DND-41 (cell line): ENCODE measurements around the gene KRTAP4-12.

Experiments used
- ATAC-seq: fragments of 200-7000 bp; cut with Tn5 transposase; 3 replicates; pipeline ENCODE4 v1.9.1; 2021; ENCODE audit warnings: low read depth; ENCODE audit not compliant: insufficient read depth
- DNase-seq: peaks from one replicate; pipeline ENCODE4 v3.0.0-alpha.2; 2020
- H2AFZ ChIP-seq: 2 replicates; pipeline ENCODE4 v1.6.0; 2012; ENCODE audit warnings: low read depth, low read length
- H3K27ac ChIP-seq: 2 replicates; pipeline ENCODE4 v1.5.1; 2012; ENCODE audit warnings: low read length, inconsistent platforms
- H3K27me3 ChIP-seq: fragments of 200-600 bp; sonication (generic); 2 replicates; pipeline ENCODE4 v1.6.0; 2012; ENCODE audit warnings: low read length, mild to moderate bottlenecking, inconsistent platforms; ENCODE audit not compliant: insufficient read depth, poor library complexity
- H3K36me3 ChIP-seq: 2 replicates; pipeline ENCODE4 v1.5.1; 2012; ENCODE audit warnings: low read length, inconsistent platforms; ENCODE audit not compliant: insufficient read depth
- H3K4me1 ChIP-seq: 2 replicates; pipeline ENCODE4 v1.5.1; 2012; ENCODE audit warnings: mild to moderate bottlenecking, low read length; ENCODE audit not compliant: insufficient read depth
- H3K4me2 ChIP-seq: 2 replicates; pipeline ENCODE4 v1.6.0; 2012; ENCODE audit warnings: mild to moderate bottlenecking, moderate library complexity, low read length, inconsistent platforms; ENCODE audit not compliant: insufficient read depth
- H3K4me3 ChIP-seq, 2 experiments: fragments of 200-600 bp in 1 of 2; shearing (Covaris generic) in 1 of 2; 2 replicates each; pipeline ENCODE4 v1.5.1; 2012 to 2016; ENCODE audit warnings: inconsistent platforms in 2 of 2, low read length in 2 of 2, mild to moderate bottlenecking in 2 of 2, low read depth in 1 of 2, moderate library complexity in 1 of 2
- H3K79me2 ChIP-seq: 2 replicates; pipeline ENCODE4 v1.6.0; 2012; ENCODE audit warnings: low read length, inconsistent platforms; ENCODE audit not compliant: insufficient read depth
- H3K9ac ChIP-seq: 2 replicates; pipeline ENCODE4 v1.6.0; 2012; ENCODE audit warnings: low read depth, mild to moderate bottlenecking, inconsistent platforms, low read length, moderate library complexity
- H3K9me3 ChIP-seq: 2 replicates; pipeline ENCODE4 v1.5.1; 2012; ENCODE audit warnings: low read length, moderate library complexity, mild to moderate bottlenecking, inconsistent platforms; ENCODE audit not compliant: insufficient read depth, severe bottlenecking
- H4K20me1 ChIP-seq: 2 replicates; pipeline ENCODE4 v1.6.0; 2012; ENCODE audit warnings: low read length; ENCODE audit not compliant: insufficient read depth
- EZH2 ChIP-seq: IDR thresholded peaks from 3 replicates; pipeline ENCODE4 v1.6.1; 2012; ENCODE audit warnings: borderline replicate concordance, low read depth, mild to moderate bottlenecking, moderate library complexity, low read length, inconsistent platforms; ENCODE audit not compliant: severe bottlenecking
- TF ChIP-seq, protein P1 (sequence below): IDR thresholded peaks from 2 replicates; pipeline ENCODE4 v1.5.1; 2012; ENCODE audit warnings: borderline replicate concordance, low read length, moderate library complexity, mild to moderate bottlenecking; ENCODE audit not compliant: poor library complexity, severe bottlenecking; ENCODE audit errors: extremely low read depth

Gene KRTAP4-12

GRCh38 chr17:41147531-41148204, 23.7 kb upstream of the KRTAP4-12 start:
- Histone ChIP-seq H2AFZ (no peak overlapping the region), H3K4me2 (no peak overlapping the region), H3K79me2 (no peaks in the 10 kb centered on the region), H3K9me3 (peaks cover 6% of the 10 kb centered on the region), H3K4me1 (no peaks in the 10 kb centered on the region), H3K9ac (no peak overlapping the region), H3K4me3 (no peak overlapping the region), H4K20me1 (no peaks in the 10 kb centered on the region), H3K36me3 (no peaks in the 10 kb centered on the region), H3K27ac (no peak overlapping the region), H3K27me3 (peaks cover 2% of the 10 kb centered on the region)
- TF ChIP-seq, protein P1, sequence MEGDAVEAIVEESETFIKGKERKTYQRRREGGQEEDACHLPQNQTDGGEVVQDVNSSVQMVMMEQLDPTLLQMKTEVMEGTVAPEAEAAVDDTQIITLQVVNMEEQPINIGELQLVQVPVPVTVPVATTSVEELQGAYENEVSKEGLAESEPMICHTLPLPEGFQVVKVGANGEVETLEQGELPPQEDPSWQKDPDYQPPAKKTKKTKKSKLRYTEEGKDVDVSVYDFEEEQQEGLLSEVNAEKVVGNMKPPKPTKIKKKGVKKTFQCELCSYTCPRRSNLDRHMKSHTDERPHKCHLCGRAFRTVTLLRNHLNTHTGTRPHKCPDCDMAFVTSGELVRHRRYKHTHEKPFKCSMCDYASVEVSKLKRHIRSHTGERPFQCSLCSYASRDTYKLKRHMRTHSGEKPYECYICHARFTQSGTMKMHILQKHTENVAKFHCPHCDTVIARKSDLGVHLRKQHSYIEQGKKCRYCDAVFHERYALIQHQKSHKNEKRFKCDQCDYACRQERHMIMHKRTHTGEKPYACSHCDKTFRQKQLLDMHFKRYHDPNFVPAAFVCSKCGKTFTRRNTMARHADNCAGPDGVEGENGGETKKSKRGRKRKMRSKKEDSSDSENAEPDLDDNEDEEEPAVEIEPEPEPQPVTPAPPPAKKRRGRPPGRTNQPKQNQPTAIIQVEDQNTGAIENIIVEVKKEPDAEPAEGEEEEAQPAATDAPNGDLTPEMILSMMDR: no peak
- TF ChIP-seq EZH2: no peak
- ATAC-seq (no peak), DNase-seq (no peak)

- Histone ChIP-seq H2AFZ (no peak overlapping the region), H4K20me1 (no peaks in the 10 kb centered on the region), H3K9me3 (peaks cover 13% of the 10 kb centered on the region), H3K4me2 (no peak overlapping the region), H3K4me3 (no peak overlapping the region), H3K79me2 (no peaks in the 10 kb centered on the region), H3K36me3 (no peaks in the 10 kb centered on the region), H3K4me1 (no peaks in the 10 kb centered on the region), H3K27ac (no peak overlapping the region), H3K9ac (no peak overlapping the region), H3K27me3 (no peaks in the 10 kb centered on the region)
- TF ChIP-seq, protein P1: no peak
- TF ChIP-seq EZH2: no peak
- no peak for DNase-seq
- ATAC-seq: no peak
These were observed 21.3 kb upstream of the KRTAP4-12 start for GRCh38 chr17:41145261-41145660.

GRCh38 chr17:41144846-41145245, 20.9 kb upstream of the KRTAP4-12 start:
- Histone ChIP-seq H3K36me3 (no peaks in the 10 kb centered on the region), H3K4me2 (no peak overlapping the region), H3K4me1 (no peaks in the 10 kb centered on the region), H4K20me1 (no peaks in the 10 kb centered on the region), H3K9ac (no peak overlapping the region), H2AFZ (no peak overlapping the region), H3K79me2 (no peaks in the 10 kb centered on the region), H3K9me3 (peaks cover 15% of the 10 kb centered on the region), H3K4me3 (no peak overlapping the region), H3K27me3 (no peaks in the 10 kb centered on the region), H3K27ac (no peak overlapping the region)
- ATAC-seq (no peak), DNase-seq (no peak)
- TF ChIP-seq EZH2: no peak
- TF ChIP-seq, protein P1: no peak

DNA sequence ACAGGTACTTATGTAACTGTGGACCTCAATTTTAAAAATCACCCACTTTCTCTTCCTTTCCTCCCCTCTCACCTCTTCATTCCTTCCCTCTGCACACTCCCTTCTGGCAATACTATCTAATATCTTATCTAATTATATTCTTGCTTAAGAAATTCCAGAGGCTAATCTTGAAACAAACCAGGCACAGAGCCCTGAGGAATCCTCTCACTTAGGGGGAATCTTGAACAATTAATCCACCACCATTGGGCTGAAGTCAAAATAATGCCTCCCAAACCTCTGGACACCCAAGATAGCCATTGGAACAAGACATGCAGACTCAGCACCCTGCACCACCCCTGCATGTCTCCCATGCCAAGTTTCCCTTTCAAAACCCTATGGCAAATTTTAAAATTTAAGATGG, 17.4 kb upstream of the KRTAP4-12 start:
- ATAC-seq (no peak), DNase-seq (no peak)
- H3K36me3 ChIP-seq: no peaks in the 10 kb centered on the region
- no peak overlapping the region for H3K4me3 ChIP-seq
- H3K27ac ChIP-seq: no peak overlapping the region
- H3K9me3 ChIP-seq: peaks cover 18% of the 10 kb centered on the region
- H3K4me1 ChIP-seq: no peaks in the 10 kb centered on the region
- no peaks in the 10 kb centered on the region for H4K20me1 ChIP-seq
- no peak overlapping the region for H2AFZ ChIP-seq
- H3K27me3 ChIP-seq: no peaks in the 10 kb centered on the region
- no peak for TF ChIP-seq EZH2
- TF ChIP-seq, protein P1: no peak
- no peaks in the 10 kb centered on the region for H3K79me2 ChIP-seq
- no peak overlapping the region for H3K4me2 ChIP-seq
- H3K9ac ChIP-seq: no peak overlapping the region
